Epidermal melanocyte (primary cell): ENCODE results near the gene LRRTM1.

Experiments used
- DNase-seq: peaks from one replicate; pipeline ENCODE4 v3.0.0; 2011; ENCODE audit warnings: low spot score; ENCODE audit not compliant: insufficient read length

The LRRTM1 gene

DNA sequence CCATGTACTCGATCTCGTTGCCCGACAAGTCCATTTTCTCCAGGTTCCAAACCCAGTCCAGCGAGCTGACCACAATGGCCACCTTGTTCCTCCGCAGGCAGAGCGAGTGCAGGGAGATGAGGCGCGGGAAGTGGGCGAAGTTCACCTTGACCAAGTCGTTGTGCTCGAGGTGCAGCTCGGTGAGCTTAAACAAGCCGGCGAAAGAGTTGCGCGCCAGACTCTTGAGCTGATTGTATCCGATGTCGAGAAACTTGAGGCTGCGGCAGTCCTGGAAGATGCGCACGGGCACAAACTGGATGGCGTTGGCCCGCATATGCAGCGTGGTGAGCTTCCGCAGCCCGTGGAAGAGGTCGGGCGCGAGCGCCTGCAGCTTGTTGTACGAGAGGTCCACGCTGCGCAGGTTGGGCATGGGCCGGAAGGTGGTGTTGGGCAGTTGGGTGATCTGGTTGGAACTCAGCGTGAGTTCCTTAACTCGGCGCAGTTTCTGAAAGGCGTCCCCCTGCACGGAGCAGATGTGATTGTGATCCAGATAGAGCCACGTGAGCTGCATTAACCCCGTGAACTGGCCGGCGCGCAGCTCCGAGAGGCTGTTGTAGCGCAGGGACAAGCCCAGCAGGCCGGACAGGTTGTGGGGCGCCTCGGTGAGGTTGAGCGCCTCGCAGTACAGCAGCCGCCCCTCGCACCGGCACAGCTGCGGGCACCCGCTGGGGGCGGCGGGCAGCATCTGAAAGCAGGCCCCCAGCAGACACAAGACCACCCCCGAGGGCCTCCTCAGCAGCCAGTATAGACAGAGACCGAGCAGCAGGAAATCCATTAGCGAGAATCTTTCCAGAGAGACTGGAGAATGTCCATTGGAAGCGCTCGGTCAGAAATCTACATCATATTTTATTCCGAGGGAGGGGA is 1.3 kb downstream of the LRRTM1 start:
- DNase-seq: no peak

DNA sequence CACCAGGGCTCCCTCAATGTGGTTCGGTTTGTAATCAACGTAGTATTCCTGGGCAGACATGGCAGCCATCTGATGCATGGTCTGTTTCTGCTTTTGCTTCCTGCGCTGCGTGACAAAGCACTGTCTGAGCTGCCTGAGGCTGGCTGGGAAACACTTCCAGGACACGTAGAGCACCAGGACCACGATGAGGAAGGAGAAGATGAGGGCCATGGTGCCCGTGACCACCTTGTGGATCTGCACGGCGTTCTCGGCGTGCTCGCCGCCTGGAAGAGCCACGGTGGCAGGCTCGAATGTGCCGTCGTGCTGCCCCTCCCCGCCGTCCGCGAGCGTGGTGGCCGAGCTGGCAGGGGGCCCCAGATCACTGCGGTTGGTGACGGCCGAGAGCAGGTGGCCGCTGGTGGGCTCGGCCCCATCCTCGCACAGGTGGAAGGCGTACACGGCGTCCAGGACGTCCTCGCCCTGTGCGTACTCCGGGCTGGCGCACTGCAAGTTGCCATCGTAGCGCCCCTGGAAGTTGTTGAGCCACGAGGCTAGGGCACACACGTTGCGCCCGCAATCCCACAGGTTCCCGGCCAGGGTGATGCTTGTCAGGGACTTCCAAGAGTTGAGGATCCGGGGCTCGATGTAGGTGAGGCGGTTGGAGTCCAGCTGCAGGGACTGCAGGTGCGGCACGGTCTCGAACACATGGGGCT is 2.1 kb downstream of the LRRTM1 start:
- DNase-seq: no peak

DNA sequence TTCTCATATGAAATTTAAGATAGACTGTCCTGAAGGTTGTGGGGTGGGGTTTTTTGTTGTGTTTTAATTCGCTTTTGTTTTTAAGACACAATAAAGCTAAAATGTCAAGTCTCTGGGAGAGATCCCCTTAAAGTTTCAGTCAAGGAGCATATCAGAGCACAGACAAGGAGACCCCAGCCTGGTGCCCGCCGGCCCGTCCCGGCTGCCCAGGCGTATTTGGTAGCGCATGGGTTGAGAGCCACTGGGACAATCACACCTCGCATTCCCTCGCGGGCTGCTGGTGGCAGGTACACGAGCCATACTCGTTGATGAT is 2.6 kb downstream of the LRRTM1 start:
- DNase-seq: no peak

GRCh38 chr2:80300954-80301353 is 3.6 kb downstream of the LRRTM1 start:
- DNase-seq: no peak

- DNase-seq: no peak
These were observed 4.2 kb downstream of the LRRTM1 start for GRCh38 chr2:80300346-80300745.

DNA sequence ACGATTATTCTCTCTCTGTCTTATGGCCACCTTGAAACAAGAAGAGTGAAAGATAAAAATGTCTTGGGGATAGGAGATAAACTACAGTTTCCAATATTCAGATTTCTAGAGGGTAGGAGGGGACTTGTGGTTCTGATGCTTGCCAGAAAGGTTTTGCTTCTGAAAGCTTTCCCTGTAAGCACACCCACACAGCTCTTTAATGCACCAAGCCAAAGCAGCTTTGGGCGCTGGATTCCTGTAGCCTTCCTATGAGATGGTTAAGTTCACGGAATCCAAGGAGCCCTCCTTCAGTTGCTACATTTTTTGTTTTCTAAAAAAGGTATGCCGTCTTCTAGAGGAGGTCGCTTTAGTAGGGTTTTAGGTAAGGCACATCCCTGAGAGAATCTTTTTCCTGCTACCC is 4.9 kb downstream of the LRRTM1 start:
- no peak for DNase-seq

DNA sequence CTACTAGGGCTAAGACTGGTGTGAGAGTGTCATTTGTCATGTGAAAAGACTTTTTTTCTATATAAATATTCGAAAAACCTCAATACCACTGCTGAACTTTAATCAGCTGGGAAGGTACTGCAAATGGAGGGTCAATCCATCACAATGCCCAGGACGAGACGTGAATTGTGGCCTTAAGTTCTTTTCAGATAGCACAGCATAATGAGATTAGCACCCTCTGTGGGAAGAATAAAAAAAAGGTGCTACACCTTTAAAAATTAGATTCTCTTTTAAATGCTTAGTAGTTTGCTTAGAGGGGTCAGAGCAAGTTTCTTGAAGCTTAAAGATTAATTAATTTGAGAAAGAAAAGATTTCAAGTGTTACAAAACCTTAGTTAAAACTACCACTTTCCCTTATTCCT is 5.6 kb downstream of the LRRTM1 start:
- no peak for DNase-seq

DNA sequence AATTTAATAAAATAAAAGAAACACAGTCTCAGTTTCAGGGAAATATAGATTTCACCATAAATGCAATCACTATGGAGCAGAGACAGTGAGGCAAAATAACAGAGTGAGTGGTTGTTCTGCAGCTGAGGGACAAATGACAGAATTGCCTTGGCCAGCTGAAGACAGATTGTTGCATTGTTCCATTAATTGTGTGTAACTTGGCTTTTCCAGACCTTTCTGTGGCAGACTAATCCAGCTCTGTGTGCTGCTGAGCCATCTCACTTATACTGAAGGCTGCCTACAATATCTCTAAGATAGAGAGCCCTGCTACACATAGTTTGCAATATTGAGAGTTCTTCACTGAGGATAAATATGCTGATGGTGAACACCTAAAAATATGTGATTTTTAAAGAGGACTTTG is 11.5 kb downstream of the LRRTM1 start:
- DNase-seq: no peak

DNA sequence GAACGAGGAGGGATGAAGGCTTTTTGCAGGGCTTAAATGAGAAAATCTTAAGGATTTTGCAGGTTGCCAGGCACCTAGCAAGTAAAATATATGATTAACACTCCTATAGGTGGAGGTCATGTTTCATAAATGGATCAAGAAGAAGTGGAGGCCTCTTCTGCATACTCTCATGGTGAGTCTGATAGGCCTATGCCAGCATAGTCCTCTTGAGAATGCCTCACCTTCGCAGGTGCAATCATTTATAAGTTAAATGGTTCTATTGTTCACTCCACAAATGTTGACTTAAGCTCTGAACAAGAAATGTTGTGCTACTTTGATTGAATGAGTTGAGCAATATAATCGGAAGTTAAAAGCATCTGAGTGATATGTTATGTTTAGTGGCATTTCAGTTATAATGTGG is 12.1 kb downstream of the LRRTM1 start:
- DNase-seq: no peak

GRCh38 chr2:80291656-80292055 is 12.9 kb downstream of the LRRTM1 start:
- no peak for DNase-seq

- DNase-seq: no peak
These were observed 16.0 kb downstream of the LRRTM1 start for GRCh38 chr2:80288576-80288975.

DNA sequence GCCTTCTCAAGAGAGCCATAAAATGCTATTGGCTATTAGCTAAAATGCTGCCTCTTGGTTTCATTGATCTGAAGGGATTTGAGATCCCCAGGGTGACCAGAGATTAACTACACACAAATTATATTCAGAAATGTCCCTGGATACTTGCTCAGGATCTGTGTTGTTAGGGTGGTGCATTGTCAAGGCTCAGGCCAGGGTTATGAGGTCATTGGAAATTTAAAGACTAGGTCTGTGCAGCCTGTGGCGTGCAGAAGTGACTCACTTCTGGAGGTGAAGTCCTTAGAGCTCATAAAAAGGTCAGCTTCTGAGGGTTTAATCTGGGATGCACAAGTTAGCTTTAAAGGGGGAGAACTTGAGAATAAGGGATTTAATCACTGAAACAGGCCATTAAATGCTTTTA is 23.5 kb downstream of the LRRTM1 start:
- DNase-seq: no peak

DNA sequence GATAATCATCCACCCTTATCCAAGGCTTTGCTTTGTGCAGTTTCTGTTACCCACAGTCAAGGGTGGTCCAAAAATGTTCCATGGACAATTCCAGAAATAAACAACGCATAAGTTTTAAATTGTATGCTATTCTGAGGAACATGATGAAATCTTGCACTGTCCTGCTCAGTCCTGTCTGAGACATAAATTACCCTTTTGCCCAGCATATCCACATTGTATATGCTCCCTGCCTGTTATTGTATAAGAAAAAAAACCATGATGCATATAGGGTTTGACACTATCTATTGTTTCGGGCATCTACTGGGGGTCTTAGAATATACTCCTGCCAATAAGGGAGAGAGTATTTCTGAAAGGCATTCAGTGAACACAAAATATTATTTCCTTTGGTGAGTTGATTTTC is 24.0 kb downstream of the LRRTM1 start:
- no peak for DNase-seq

DNA sequence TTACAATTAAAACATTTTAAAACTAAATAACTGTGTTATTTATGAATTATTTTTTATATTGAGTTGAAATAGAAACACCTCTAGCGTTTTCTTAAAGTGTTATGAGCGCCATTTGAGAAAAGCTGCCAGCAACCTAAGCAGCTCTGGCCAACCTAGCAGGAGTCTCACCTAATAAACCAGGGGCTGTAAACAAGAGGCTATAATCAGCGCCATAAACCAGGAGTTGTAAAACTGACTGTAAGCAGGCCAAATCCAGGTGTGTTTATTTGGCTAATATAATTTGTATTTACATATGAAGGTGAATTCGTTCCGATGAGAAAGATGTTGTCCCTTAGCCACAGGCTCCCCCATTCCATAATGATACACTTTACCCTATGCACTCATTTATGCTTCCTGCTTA is 34.7 kb downstream of the LRRTM1 start:
- DNase-seq: no peak

- no peak for DNase-seq
These were observed 38.3 kb downstream of the LRRTM1 start for GRCh38 chr2:80266231-80266630.

- no peak for DNase-seq
These were observed 45.3 kb downstream of the LRRTM1 start for GRCh38 chr2:80259292-80259691.

GRCh38 chr2:80258793-80259192 is 45.8 kb downstream of the LRRTM1 start:
- no peak for DNase-seq

GRCh38 chr2:80258341-80258740 is 46.2 kb downstream of the LRRTM1 start:
- no peak for DNase-seq

DNA sequence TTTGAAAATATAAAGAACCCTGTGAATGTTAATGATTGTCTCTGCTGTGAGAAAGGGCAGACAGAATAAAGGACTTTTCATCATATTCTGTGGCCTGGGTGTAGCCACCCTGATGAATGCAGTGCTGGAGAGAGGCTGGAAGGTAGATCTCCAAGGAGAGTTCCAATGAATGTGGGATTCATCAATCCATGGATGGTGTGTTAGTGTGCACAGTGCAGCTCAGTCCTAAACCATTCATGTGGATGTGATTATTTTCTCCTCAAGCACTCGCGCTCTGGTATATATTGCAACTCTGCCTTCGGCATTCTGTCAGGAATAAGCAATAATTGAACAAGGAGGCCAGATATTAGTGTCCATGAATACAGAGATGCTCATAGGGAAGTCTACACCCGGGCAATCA is 47.1 kb downstream of the LRRTM1 start:
- no peak for DNase-seq

- DNase-seq: no peak
These were observed 47.8 kb downstream of the LRRTM1 start for GRCh38 chr2:80256782-80257167.

GRCh38 chr2:80255918-80256781 is 48.4 kb downstream of the LRRTM1 start:
- DNase-seq: no peak
